ENCODE data around the gene TMEM74B. TPM values are rescaled to one million over a fixed set of nuclear protein-coding genes. Genes with fewer than 3 reads are reported as not detected.

TMEM74B gene
- not detected for total RNA-seq

DNA sequence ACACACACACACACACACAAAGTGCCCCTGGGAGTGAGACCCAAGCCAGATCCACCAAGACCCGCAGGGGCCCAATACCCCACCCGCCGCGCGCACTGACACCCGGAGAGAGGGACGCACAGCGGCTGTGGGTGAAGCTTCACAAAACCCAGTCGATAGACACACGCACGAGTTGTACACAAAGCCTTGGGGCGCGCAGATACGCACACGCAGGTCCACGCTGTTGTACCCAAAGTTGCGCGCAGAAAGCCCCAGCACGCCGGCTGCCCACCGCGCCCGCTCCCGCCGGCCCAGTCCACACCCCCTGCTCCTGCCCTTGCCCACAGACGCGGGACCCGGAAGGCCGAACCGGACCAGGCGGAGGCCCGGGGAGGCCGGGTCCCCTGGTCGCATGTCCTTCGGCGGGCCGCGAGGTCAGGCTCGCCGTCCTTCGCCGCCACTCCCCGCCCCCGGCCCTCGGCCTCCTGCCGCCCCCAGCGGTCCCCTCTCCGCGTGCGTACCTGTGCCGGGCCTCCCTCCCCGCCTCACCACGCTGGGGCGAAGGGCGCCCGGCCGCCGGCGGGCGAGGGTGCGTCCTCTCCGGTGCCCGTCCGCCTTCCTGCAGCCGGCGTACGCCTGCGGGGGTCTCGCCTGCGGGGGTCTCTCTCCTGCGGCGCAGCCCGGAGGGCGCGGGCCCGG is at the start of gene TMEM74B:
Gene TMEM74B (minus strand): TSS at position 344 of the 678 bp plus-strand sequence. CDS start 1,180 bp downstream, outside the sequence.
- no peak within 1 kb of the TSS for H3K27ac ChIP-seq
- H3K9me3 ChIP-seq = no peaks in the 10 kb centered on the region
- TF ChIP-seq CTCF (IDR thresholded peaks at IDR 0.05) (no peak), POLR2A (IDR thresholded peaks at IDR 0.05) (no peak)
- no peak for DNase-seq
- peaks cover 13% of the 10 kb centered on the region for H3K4me1 ChIP-seq
- no peak for ATAC-seq
- H3K36me3 ChIP-seq (replicated peaks in 1 of 2; ENCODE audit: insufficient read depth in 1 of 2, low read depth in 2 of 2) = no peaks in the 10 kb centered on the region
- peak within 1 kb of the TSS in 1 of 2 donors; percentile 12 for H3K4me3 ChIP-seq
- 0% methylated on average over 2 to 35 of the region's 76 CpGs for WGBS, 2 donors
- intact Hi-C loops (cut with DNase I) = no loop called here
- H3K27me3 ChIP-seq = no peaks in the 10 kb centered on the region

- WGBS, 2 donors = 86 to 90% methylated on average over 3 of the region's 3 CpGs
- H3K9me3 ChIP-seq = no peaks in the 10 kb centered on the region
Observed at GRCh38 chr20:1232286-1233111, 47.7 kb upstream of the TMEM74B start.

DNA sequence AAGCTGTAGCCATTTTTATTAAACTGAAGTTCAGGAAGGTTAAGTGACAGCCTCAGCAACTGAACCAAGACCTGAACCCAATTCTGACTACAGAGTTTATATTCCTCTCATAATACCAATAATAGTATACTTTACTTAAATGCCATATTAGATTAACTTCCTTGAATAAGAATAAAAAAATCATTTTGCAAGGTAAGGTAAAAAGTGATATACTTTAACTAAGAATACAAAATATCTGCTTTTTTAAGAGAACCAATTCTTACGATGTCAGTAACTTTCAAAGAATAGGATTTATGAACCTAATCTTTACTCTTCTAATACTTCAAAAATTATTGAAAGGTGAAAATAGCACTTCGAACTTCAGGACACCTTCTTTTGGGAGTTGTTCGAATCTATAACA is 44.8 kb upstream of the TMEM74B start:
- Histone ChIP-seq H3K36me3 (replicated peaks in 1 of 2; ENCODE audit: insufficient read depth in 1 of 2, low read depth in 2 of 2) (no peaks in the 10 kb centered on the region), H3K27ac (no peak overlapping the region), H3K9me3 (no peaks in the 10 kb centered on the region), H3K4me1 (peaks cover 12% of the 10 kb centered on the region), H3K4me3 (no peak overlapping the region), H3K27me3 (peaks cover 0 to 5% of the 10 kb centered on the region in 2 donors)
- 57 to 71% methylated on average over 3 of the region's 3 CpGs for WGBS, 2 donors
- no peak for DNase-seq
- ATAC-seq = no peak
- TF ChIP-seq CTCF (IDR thresholded peaks at IDR 0.05) = no peak
- intact Hi-C loops (cut with DNase I) = no loop called here

More at GRCh38 chr20:1232286-1233111, 47.7 kb upstream of the TMEM74B start:
- H3K4me1 ChIP-seq = no peaks in the 10 kb centered on the region
- no peaks in the 10 kb centered on the region for H3K27me3 ChIP-seq
- TF ChIP-seq CTCF (IDR thresholded peaks at IDR 0.05) (no peak), POLR2A (IDR thresholded peaks at IDR 0.05) (no peak)
- no peak overlapping the region for H3K4me3 ChIP-seq
- ATAC-seq (no peak), DNase-seq (no peak)
- no peaks in the 10 kb centered on the region for H3K36me3 ChIP-seq (replicated peaks in 1 of 2; ENCODE audit: insufficient read depth in 1 of 2, low read depth in 2 of 2)
- intact Hi-C loops (cut with DNase I) = no loop called here
- H3K27ac ChIP-seq = no peak overlapping the region

DNA sequence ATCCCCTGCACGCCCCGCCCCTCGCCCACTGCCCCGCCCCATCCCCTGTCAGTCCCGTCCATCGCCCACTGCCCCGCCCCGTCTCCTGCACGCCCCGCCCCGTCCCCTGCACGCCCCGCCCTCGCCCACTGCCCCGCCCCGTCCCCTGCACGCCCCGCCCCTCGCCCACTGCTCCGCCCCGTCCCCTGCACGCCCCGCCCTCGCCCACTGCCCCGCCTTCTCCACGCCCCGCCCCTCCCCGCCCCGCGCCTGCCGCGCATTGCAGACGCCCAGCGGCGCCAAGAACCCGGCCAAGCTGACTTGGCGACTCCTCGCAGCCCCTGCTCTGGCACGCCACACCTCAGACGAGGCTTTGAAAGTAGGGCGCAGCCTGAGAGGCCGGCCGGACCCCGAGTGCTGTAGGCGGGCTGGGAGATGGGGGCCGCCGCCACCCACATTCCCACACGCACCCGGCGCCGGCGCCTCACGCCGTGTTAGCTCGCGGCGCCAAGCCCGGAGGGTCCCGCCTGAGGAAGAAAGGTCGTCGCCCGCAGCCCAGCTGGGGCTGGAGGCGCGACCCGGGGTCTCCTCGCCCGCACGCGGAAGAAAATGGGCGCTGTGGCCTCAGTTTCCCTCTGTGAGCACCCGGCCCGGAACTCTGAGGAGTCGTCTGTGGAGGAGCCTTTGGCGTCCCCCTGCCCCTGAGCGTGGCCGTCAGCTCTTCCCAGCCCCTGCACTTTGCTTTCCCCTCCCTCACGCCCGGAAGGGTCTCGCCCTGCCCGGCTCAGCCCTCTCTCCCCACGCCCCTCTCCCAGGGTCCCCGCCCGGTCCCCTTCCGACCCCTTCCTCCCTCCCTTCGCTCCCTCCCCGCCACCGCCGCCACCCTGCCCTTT is 41.2 kb upstream of the TMEM74B start, which contains the start of gene RAD21L1:
Gene RAD21L1 (plus strand): TSS at position 262 of the 872 bp plus-strand sequence. CDS start 2,410 bp downstream, outside the sequence.
- 2 to 10% methylated on average over 2 to 75 of the region's 88 CpGs for WGBS, 2 donors
- Histone ChIP-seq H3K4me3 (peak within 1 kb of the TSS; percentile 26 to 36), H3K36me3 (replicated peaks in 1 of 2; ENCODE audit: insufficient read depth in 1 of 2, low read depth in 2 of 2) (no peaks in the 10 kb centered on the region), H3K4me1 (peaks cover 12% of the 10 kb centered on the region), H3K27ac (no peak within 1 kb of the TSS), H3K9me3 (no peaks in the 10 kb centered on the region), H3K27me3 (peaks cover 0 to 5% of the 10 kb centered on the region in 2 donors)
- peak; percentile 75 to 86 (median 82) for DNase-seq
- intact Hi-C loops (cut with DNase I) = no loop called here
- no peak for TF ChIP-seq CTCF (IDR thresholded peaks at IDR 0.05)
- TF ChIP-seq POLR2A (IDR thresholded peaks at IDR 0.05) = no peak
- peak; percentile 89 for ATAC-seq
